Measurements from ENCODE around the gene LRRC28.

Gene LRRC28

DNA sequence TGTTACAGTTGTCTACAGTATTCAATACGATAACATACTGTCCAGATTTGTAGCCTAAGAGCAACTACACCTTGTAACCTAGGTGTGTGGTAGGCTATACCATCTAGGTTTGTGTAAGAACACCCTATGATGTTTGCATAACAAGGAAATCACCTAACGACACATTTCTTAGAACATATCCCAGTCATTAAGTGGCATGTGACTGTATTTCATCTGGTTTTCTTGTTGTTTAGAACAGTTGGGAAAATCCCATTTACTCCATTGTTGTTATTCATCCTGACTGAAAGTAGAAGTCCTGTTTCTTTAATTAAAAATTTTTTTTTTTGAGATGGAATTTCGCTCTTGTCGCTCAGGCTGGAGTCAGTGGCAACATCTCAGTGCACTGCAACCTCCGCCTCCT, 31.3 kb downstream of the LRRC28 start:
- DNase-seq: no peak
- intact Hi-C loops (cut with DNase I): loop anchor here (10.0 kb wide), 1 partner anchor 452 kb away; the partner anchor contains the start of gene LYSMD4

DNA sequence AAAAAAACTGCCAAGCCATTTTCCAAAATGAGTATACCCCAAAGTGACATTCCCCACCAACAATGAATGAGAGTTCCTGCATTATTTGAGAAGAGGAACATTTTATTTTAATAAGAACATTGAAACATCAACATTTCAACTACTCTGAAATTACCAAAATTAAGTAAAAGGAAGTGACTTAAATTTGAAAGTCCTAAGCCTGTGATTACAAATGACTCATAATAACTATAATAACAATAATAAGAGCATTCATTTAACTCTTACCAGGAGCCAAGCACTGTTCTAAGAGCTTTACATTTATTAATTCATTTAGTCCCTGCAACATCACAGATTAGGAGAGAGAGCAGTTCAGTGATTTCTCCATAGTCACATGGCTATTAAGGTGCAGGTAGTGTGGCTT, 32.4 kb downstream of the LRRC28 start:
- intact Hi-C loops (cut with DNase I): loop anchor here (10.0 kb wide), 1 partner anchor 451 kb away; the partner anchor contains the start of gene LYSMD4
- DNase-seq: no peak

DNA sequence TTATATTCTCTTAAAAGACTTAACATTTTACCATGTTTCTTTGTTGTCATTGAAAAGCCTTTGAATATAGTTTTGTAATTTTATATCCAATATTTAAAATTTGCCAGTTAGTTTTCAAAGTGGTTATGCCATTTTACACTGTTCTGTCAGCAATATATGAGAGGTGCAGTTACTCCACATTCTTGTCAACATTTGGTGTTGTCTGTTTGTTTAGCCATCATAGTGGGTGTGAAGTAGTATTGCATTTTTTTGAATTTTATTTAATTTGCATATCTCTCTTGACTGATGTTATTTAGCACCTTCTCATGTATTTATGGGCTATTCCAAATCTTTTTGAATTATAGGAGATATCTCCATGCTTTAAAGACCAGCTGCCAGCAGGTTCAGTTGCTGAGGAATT, 40.4 kb downstream of the LRRC28 start:
- no peak for DNase-seq
- intact Hi-C loops (cut with DNase I): no loop called here

DNA sequence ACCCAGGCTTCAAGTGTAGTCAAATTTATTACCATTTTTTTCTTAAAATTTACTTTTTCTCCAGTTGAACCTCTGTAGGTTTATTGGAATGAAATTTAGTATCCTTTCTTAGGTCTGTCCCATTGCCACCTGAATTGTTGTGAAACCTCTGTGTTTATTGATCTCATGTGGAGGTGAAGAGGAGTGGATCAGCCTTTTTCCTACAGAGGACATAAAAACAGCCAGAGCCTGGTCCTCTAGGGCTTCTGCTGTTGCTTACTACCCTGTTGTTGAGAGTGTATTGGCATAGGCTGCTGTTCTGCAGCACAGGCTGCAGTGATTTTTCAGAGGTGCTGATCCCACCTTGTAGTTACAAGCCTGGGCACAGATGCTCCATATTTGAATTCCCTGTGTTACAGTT, 44.6 kb downstream of the LRRC28 start:
- intact Hi-C loops (cut with DNase I): no loop called here
- no peak for DNase-seq

DNA sequence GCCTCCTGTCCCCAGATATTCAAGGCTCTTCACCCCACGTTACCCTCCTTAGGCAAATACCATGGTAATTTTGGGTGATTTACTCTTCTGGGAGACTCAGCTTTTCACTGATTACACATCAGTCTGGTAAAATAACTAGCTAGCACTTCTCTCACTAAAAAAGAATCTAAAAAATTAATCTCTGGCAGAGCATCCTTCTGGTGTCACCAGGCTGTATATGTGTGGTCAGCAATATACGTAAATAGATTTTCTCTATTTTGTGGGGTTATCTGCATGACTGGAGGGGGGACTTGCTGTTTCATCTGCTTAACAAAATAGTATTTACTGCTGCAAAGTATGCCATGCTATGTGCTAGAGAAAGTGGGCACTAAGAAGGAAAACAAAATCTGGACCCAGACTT, 45.1 kb downstream of the LRRC28 start:
- intact Hi-C loops (cut with DNase I): no loop called here
- no peak for DNase-seq

DNA sequence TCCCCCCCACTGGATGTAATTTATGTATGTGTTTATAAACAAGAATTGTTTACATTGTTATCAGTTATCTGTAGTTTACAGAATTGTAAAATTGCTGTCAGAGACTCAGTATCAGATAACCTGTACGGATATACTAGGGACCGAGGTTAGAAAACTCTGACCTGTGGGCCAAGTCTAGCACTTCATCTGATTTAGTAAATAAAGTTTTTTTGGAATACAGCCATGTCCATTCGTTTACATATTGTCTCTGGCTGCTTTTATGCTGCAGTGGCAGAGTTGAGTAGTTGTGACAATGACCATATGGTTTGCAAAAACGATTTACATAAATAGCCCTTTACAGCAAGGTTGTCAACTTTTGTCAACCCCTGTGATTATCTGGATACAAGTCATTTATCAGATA, 52.6 kb downstream of the LRRC28 start:
- intact Hi-C loops (cut with DNase I): no loop called here
- no peak for DNase-seq

DNA sequence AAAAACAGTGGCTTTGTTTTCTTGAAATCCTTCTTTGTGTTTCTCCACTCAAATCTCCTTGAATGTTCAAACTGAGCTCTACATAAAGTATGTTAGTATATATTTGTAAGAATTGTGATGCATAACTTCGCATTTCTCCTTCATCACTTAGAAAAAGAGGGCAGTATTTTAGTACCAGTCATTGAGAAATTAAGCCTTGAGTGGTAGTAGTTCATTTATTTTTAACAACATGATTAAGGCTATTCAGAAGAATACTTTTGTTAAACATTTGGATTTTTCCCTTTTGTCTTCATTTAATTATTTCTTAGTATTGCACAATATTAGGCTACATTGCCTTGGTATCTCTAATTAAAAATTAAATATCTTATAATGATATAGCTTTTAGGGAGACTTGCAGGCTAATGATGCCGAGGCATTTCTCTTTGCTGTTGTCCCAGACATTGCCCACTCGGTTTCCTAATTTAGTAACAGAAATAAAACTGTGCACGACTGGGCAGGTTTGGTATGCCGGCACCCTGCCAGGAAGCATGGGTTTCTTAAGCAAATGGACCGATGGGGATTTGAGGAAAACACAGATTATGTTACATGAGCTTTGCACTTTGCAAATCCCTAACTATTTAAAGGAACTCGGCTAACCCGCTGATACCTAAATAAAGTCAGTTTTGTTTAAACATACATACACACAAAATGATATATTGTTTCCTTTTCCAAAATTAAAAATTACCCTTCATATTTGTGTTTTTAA, 54.7 kb downstream of the LRRC28 start:
- intact Hi-C loops (cut with DNase I): no loop called here
- peak in 1 of 42 donors; percentile 8 for DNase-seq

DNA sequence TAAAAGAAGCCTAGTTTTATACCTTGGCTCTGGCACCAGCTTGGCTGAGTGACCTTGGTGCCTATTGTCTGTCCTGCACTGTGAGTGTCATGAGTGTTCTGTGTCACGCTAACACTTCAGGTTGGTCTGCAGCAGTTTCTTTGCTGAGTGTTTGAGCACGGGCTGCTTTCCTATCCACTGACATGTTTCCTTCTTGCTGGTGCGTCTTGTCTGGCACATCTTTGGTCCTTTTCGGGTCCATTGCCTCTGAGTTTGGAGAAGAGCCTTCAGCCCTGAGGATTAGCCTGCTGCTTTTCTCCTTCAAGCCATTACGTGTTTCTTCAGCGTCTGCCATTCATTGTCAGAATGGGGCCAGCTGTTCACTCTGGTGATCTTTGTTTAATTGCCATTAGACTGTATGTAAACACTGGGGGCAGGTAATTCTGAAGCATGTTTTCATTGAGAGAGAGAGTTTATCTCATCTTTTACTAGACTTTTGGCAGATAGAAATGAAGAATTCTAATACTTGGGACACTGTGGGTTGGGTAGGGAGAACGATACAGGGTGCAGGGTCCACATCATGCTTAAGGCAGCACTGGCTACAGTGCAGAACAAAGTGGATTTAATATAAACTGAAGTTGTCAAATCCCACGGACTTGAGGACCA, 55.5 kb downstream of the LRRC28 start:
- intact Hi-C loops (cut with DNase I): no loop called here
- no peak for DNase-seq

DNA sequence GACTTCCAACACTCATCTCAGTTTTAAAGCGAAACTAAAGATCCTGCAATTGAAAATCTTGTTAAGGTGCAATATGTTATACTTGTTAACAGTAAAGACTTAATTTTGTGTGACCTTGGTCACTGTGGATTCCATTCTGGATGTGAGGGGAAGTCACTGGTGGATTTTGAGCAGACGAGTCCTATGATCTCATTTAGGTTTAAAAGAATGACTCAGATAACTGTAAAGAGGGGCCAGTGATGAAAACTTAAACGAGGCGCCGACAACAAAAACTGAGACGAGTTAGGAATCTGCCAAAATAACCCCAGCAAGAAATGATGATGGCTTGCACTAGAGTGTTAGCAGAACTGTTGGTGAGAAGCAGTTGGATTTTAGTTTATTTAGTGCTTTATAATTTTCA, 56.5 kb downstream of the LRRC28 start:
- DNase-seq: no peak
- intact Hi-C loops (cut with DNase I): no loop called here

DNA sequence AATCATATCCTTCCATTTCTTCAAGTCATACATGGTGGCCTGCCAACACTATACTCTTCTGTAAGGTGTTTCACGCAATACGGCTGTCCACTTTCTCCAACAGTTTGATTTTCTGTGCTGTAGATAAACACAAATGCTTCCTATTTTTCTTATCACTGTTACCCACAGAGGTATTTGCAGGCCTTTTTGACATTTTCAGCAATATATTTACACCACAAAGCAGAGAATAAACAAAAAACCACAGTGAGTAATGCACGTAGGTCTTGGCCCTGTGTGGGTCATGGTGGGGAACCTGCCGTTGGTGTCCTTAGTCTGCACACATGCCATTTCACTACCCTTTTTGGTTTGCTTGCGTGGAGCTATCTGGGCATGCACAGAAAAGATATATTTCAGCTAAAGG, 59.5 kb downstream of the LRRC28 start:
- DNase-seq: no peak
- intact Hi-C loops (cut with DNase I): no loop called here

DNA sequence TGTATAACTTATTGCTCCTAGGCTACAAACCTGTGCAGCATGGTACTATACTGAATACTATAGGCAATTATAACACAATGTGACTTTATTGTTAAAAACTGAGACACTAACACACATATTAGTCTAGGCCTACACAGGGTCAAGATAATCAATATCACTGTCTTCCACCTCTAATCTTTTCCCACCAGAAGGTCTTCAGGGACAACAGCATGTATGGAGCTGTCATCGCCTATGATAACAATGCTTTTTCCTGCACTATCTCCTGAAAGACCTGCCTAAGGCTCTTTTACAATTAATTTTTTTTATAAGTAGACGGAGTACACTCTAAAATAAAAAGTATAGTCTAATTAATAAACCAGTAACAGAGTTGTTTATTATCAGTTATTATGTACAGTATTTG, 60.9 kb downstream of the LRRC28 start:
- intact Hi-C loops (cut with DNase I): no loop called here
- no peak for DNase-seq

DNA sequence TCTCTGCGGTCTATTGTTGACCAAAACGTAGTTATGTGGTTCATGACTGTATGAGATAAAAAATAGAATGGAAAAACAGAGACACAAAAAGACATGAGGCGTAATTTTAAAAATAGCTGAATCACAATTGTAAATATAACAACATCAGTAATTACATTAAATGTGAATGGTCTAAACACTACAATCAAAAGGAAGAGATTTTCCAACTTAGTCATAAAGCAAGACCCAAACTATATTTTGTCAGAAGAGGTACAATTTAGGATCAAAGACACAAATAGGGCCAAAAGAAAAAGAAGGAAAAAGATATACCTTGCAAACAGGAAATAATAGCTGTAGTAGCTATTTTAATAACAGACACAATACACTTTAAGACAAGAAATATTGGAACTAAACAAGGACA, 61.5 kb downstream of the LRRC28 start:
- no peak for DNase-seq
- intact Hi-C loops (cut with DNase I): no loop called here

DNA sequence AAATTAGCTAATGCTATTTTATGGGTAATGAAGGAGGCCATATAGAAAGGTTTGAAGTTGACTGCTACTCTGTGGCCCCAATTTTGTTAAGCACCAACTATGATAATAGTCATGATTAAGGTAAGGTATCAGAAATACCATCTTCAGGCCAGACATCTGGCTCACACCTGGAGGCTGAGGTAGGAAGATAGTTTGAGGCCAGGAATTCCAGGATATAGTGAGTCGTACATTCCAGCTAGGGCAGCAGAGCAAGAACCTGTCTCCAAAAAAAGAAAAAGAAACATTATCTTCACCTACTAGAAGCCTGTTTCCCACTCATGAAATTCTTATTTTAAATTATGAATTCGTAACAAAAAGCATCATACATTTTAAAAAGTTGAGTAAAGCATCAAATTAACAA, 64.4 kb downstream of the LRRC28 start:
- DNase-seq: no peak

DNA sequence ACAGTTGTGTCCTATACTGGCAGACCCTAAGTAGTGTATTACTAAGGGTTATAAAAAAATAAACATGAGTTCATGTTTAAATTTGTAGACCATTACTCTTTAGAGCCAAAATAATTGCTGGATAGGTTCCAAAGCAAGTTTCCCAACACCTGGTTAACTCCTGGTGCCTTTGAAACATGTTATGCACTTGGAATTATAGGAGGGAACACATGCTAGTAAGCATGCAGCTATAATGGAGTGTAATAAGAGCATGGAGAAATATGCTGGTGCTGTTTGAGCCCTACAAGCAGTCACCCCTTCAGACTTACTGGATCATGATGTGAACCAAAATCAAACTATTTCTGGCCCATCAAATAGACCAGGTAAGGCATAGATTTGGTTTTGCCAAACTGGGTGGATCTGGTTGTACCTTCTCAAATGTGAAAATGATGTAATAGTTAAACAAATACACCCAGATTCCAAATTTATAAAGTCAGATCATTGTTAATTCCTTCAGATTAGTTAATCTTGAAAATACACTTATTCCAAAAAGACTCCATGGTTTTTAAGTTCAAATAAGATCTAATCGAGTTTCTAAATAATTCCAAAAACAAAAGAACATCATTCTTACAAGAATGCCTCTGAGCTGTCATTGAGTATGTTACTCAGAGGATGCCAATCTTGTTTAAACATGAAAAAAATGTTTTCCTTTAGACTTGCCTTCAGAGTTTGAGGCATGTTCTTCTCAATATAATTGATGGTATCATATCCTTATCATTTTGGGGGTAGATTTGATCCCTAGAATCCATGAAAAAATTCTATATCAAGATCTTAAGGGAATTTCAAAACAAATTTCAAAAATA, 69.3 kb downstream of the LRRC28 start:
- intact Hi-C loops (cut with DNase I): no loop called here

More for the DNA sequence above, 64.4 kb downstream of the LRRC28 start:
- intact Hi-C loops (cut with DNase I): no loop called here

DNA sequence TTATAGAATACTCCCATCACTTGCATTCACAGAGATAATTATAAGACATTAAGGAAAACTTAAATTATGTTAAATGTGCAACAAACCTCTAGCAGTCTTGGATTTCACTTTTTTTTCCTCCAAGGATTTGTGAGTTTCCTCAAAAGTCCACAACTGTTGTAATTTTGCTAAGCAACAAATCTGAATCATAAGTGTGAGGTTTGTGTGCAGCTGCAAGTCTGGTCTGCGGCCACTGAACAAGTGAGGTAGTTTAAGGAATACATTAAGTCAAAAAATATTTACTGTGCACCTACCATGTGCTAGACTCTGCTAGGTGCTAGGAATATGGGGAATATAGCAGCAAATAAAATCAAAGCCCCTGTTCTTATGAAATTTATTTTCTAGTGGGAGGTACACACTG, 70.2 kb downstream of the LRRC28 start:
- DNase-seq: no peak

More for the DNA sequence above, 69.3 kb downstream of the LRRC28 start:
- no peak for DNase-seq

DNA sequence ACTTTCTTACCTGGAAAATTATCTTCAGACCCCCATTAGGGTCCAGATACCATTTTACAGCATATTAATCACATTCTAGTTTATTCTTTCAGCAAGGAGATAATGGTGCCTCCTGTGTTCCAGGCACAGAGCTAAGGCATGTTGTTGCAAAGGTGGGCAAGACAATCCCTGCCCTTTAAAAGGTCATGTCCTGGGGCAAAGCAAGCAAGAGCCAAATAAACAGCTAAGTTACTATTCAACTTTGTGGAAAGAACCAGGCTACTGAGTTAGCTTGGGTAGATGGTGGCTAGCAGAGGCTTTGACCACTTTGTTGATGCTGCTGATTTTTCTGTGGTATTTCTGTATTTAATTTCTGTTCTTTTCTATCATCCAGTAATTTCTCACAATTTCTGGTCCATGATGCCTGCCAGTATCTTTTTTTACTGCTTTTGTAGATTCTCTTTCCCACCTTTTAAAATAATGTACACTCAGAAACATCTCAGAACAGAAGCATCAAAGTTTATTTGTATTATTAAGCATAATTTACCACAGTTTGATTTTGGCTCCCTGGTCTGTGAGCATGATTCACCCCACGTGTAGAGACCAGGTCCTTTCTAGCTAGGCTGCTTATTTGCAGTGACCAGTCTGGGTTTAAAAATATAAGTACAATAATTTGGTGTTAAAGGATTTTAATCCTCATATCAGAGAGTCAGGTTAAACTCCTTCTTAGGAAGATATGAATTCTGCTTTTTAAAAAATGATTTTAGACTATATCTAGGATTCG, 71.5 kb downstream of the LRRC28 start:
- DNase-seq: no peak
- intact Hi-C loops (cut with DNase I): no loop called here

More for the DNA sequence above, 70.2 kb downstream of the LRRC28 start:
- intact Hi-C loops (cut with DNase I): no loop called here

DNA sequence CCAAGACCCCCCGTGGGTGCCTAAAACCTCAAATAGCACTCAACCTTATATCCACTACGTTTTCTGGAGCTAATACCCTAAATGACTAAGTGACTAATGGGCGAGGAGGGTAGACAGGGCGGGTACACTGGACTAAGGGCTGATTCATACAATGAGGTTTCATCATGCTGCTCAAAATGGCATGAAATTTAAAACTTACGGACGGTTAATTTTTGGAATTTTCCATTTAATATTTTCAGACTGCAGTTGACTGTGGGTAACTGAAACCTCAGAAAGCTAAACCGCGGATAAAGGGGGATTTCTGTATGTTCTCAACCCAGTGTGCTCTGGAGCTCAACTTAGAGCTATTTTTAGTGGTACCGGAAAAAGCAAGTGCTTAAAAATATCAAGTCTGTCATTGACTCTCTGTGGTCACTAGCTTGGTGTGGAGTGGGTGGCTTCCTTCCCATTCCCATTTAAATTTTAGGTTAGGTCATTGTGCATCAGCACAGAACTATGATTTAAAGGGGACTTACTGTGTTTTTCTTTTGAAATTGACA, 72.9 kb downstream of the LRRC28 start:
- DNase-seq: no peak
- intact Hi-C loops (cut with DNase I): no loop called here

DNA sequence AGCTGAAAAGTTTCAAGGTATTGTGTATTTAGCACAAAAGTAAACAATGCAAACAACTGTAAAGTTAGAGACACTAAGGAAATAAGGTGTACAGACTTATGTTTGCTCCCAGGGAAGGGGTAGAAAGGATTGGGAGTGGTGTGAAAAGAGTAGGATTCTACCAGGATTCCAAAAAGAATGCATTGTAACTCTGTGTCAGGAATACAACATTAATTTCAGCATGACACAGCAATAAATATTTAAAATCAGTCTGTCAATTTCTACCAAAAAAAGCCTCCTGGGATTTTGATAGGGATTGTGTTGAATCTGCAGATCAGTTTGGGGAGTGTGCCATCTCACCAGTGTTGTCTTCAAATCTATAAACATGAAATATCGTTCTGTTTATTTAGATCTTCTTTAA, 73.4 kb downstream of the LRRC28 start:
- no peak for DNase-seq
- intact Hi-C loops (cut with DNase I): no loop called here

DNA sequence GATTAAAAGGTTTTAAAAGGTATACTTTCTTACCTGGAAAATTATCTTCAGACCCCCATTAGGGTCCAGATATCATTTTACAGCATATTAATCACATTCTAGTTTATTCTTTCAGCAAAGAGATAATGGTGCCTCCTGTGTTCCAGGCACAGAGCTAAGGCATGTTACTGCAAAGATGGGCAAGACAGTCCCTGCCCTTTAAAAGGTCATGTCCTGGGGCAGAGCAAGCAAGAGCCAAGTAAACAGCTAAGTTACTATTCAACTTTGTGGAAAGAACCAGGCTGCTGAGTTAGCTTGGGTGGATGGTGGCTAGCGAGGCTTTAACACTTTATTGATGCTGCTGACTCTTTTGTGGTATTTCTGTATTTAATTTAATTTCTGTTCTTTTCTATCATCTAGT, 75.0 kb downstream of the LRRC28 start:
- intact Hi-C loops (cut with DNase I): no loop called here
- no peak for DNase-seq
